HG03175 (cell line): ENCODE results near the gene FGD3.

Source experiments
- ATAC-seq: cut with Tn5 transposase; IDR thresholded peaks from one replicate; pipeline ENCODE4 v1.9.1; 2021; ENCODE audit warnings: mild to moderate bottlenecking, moderate library complexity; ENCODE audit not compliant: unreplicated experiment

The FGD3 gene

GRCh38 chr9:93068956-93069355, 121.6 kb downstream of the FGD3 start:
- no peak for ATAC-seq

GRCh38 chr9:93071464-93071863, 124.1 kb downstream of the FGD3 start:
- ATAC-seq, result no peak

- ATAC-seq, result no peak
These were observed 125.1 kb downstream of the FGD3 start for GRCh38 chr9:93072383-93072795.

GRCh38 chr9:93076101-93076791, 128.9 kb downstream of the FGD3 start:
- no peak for ATAC-seq

GRCh38 chr9:93076792-93077128, 129.4 kb downstream of the FGD3 start:
- ATAC-seq, result no peak

GRCh38 chr9:93077367-93077766, 130.0 kb downstream of the FGD3 start:
- ATAC-seq, result no peak

GRCh38 chr9:93077811-93078210, 130.5 kb downstream of the FGD3 start:
- no peak for ATAC-seq

- no peak for ATAC-seq
These were observed 132.0 kb downstream of the FGD3 start for GRCh38 chr9:93079371-93079770.

- no peak for ATAC-seq
These were observed 133.1 kb downstream of the FGD3 start for GRCh38 chr9:93080406-93080805.

GRCh38 chr9:93081081-93081529, 133.8 kb downstream of the FGD3 start:
- no peak for ATAC-seq

GRCh38 chr9:93081931-93082330, 134.6 kb downstream of the FGD3 start:
- no peak for ATAC-seq

GRCh38 chr9:93082841-93083411, 135.6 kb downstream of the FGD3 start:
- no peak for ATAC-seq

GRCh38 chr9:93083592-93084470, 136.5 kb downstream of the FGD3 start:
- no peak for ATAC-seq

- ATAC-seq, result no peak
These were observed 137.2 kb downstream of the FGD3 start for GRCh38 chr9:93084471-93084881.

- no peak for ATAC-seq
These were observed 138.4 kb downstream of the FGD3 start for GRCh38 chr9:93085676-93086075.
